UCSD-AML1 (cell line): ENCODE results near the gene CMKLR1.

Source experiments
- DNase-seq: peaks from one replicate; lab custom pipeline; 2025; ENCODE audit not compliant: unreplicated experiment; lab: John Stamatoyannopoulos, UW

Gene CMKLR1

DNA sequence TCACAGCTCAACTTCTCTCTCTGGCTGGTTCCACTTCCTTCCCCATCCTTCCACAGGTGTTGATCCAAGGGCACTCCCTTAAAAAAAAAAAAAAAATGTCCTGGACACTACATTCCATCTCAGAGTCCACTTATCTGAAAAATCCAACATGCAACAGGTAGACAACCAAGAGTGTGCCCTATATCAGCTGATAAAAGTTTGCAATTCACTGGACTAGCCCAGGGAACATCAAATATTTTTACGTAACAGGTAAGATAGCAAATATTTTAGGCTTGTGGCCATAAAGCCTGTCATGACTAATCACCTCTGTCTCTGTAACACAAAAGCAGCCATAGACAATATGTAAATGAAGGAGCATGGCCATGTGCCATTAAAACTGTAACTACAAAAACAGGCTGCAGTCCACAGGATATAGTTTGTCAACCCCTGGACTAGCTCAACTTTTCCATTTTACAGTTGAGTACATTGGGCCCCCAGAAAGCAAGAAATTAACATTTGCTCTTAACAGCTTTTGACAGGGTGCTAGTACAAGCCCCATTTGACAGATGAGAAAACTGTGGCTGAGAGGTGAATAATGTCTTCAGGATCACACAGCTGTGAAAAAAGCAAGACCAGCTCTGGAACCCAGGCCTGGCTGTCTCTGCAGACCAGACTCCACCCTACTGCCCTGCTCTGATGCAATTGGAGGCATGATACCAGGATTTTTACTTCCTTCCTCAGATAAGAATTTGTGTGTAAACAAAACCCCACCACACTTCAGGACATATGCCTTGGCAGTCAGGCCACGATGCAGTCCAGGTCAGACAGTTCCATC, 68.9 kb downstream of the CMKLR1 start:
- DNase-seq: no peak

GRCh38 chr12:108269224-108269623, 69.9 kb downstream of the CMKLR1 start:
- DNase-seq: no peak

DNA sequence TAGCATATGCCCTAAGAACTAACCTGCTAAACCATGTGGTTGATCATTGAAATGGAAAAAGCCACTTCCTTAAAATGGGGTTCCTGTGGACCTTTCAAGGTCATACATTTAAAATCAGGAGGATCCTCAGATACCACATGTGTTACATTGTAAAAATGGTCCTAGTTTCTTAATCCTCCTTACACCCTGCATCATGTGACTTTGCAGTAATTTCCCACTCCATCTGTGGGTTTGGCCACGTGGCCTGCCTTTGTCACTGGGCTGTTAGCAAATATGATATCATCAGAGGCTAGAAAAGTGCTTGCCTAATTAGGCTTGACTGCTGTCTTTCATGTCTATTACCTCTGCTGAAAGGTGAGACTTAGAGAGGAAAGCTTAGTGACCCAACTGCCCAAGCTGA, 70.7 kb downstream of the CMKLR1 start:
- DNase-seq: no peak

DNA sequence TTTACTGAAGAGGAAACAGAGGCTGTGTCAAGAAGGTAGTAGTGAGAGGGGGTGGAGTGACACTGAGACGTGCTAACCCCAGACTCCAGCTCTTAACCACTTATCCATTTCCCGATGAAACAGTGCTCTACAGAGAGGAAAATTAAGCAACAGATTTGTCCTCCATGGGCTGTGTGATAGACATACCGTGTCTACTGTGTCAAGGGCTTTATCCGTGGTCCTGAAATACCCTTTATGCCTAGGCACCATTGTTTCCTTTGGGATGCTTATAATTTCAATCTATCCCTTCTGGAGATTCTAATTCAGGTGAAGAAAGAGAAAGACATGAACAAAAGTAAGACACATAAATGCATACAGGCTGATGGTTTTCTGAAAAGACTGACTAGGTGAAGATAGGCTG, 71.7 kb downstream of the CMKLR1 start:
- DNase-seq: no peak

- DNase-seq: no peak
Observed at GRCh38 chr12:108266131-108266530, 73.0 kb downstream of the CMKLR1 start.

GRCh38 chr12:108265505-108265904, 73.6 kb downstream of the CMKLR1 start:
- DNase-seq: no peak

GRCh38 chr12:108260969-108261368, 78.1 kb downstream of the CMKLR1 start:
- no peak for DNase-seq

DNA sequence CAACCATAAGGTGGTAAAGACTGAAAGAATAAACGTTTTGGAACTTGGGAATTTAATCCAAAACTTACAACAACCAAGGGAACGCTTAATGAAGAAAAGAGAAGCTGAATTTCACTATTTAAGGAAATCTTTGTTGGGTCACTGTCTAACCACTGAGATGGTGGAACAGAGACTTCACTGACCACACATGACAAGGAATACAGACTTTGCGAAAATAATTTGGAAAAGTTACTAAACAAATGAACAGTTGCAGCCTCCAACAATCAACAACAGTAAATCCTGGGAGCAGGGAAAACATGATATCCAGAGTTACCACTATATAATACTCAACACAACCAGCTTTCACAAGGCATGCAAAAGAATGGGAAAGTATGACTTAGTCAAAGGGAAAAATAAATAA, 79.1 kb downstream of the CMKLR1 start:
- no peak for DNase-seq

- DNase-seq: no peak
Observed at GRCh38 chr12:108257610-108258106, 81.5 kb downstream of the CMKLR1 start.

GRCh38 chr12:108257004-108257403, 82.1 kb downstream of the CMKLR1 start:
- no peak for DNase-seq

DNA sequence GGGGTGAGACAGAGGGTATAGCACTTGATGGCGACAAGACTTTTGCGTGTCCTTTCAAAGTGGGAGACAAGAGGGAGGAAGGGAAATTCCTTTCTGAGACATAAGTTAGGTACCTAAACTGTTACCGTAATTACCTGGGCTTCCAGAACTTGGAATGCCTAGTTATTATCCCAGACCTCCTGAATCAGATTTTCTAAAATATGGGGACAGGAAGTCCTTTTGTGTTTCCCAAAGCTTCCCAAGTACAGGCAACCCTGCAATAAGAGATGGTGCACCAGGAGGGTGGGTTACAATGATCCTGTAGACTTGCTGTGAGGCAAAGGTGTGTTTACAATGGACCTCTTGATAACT, 83.9 kb downstream of the CMKLR1 start:
- no peak for DNase-seq

- no peak for DNase-seq
Observed at GRCh38 chr12:108254517-108255251, 84.4 kb downstream of the CMKLR1 start.

DNA sequence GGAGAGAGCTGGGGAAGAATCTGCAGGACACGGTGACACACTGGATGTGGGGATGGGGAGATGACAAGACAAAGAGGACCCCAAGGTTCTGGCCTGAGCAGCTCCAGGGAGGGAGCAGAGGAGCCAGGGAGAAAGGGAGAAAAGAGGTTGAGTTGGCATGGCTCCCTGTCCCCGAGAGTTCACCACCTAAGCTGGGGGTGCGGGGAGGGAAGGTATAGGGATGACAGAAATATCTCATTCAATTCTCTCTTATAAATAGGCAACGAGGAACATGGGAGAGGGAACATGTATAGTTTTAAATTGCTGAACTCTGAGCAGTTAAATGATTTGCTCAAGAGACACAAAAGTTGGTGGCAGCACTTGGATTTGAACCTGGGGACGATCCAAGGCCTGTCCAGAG, 85.1 kb downstream of the CMKLR1 start:
- DNase-seq: no peak

DNA sequence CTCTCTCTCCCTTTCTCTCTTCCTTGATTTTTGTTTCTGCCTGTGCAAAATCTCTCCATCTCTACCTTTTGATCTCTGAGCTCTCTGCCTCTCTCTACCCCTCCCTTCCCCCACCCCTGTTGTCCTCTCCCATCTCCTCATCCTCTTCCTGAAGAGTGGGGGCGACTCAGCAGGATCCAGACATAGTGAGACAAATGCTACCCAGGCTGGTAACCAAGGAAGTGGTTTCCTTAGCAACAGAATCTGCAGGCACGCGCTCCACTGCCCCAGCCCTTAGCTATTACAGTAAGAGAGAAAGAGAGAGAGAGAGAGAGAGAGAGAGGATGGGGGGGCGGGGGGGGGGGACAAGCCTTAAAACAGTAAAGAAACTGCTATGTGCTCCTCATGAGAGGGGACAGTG, 85.6 kb downstream of the CMKLR1 start:
- no peak for DNase-seq

GRCh38 chr12:108252523-108252922, 86.6 kb downstream of the CMKLR1 start:
- no peak for DNase-seq

GRCh38 chr12:108248011-108248410, 91.1 kb downstream of the CMKLR1 start:
- no peak for DNase-seq

GRCh38 chr12:108247130-108247529, 92.0 kb downstream of the CMKLR1 start:
- DNase-seq: no peak

GRCh38 chr12:108241986-108242703, 97.0 kb downstream of the CMKLR1 start:
- no peak for DNase-seq

GRCh38 chr12:108240928-108241327, 98.2 kb downstream of the CMKLR1 start:
- DNase-seq: no peak

GRCh38 chr12:108240027-108240785, 98.9 kb downstream of the CMKLR1 start:
- no peak for DNase-seq

DNA sequence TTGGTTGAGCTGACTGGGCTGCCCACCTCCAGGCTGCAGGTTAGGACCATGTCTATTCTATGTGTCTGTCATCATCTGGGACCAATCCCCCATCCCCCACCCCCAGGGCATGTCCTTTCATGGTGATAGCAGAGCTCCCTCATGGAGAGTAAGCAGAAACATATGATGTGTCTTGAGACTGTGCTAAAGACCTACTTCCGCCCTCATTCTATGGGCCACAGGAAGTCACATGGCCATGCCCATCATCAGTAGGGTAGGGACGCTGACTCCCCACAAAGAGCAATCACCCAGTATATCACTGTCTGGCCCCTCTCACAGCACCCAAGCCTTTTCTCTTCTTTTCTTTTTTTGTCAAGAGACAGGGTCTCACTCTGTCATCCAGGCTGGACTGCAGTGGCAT, 99.7 kb downstream of the CMKLR1 start:
- no peak for DNase-seq
